ENCODE results near the gene A4GALT.
"Not testable (repeated sequence)": the region's sequence is repeated elsewhere in the genome, so short reads cannot be mapped to it uniquely, and the experiment has no call there.

The A4GALT gene

GRCh38 chr22:42680648-42681047 is 40.0 kb downstream of the A4GALT start:
- DNase-seq, result no peak

- DNase-seq, result no peak
Observed at GRCh38 chr22:42679691-42680090, 41.0 kb downstream of the A4GALT start.

- DNase-seq, result no peak
Observed at GRCh38 chr22:42678894-42679293, 41.8 kb downstream of the A4GALT start.

GRCh38 chr22:42677936-42678335 is 42.7 kb downstream of the A4GALT start:
- not testable (repeated sequence) for DNase-seq

GRCh38 chr22:42676059-42676607 is 44.5 kb downstream of the A4GALT start:
- DNase-seq, result no peak

GRCh38 chr22:42673898-42674401 is 46.7 kb downstream of the A4GALT start:
- no peak for DNase-seq

GRCh38 chr22:42673071-42673470 is 47.6 kb downstream of the A4GALT start:
- not testable (repeated sequence) for DNase-seq

- no peak for DNase-seq
Observed at GRCh38 chr22:42670921-42671709, 49.6 kb downstream of the A4GALT start.

- DNase-seq, result no peak
Observed at GRCh38 chr22:42670046-42670445, 50.6 kb downstream of the A4GALT start.

GRCh38 chr22:42666393-42666792 is 54.3 kb downstream of the A4GALT start:
- DNase-seq, result not testable (repeated sequence)

- DNase-seq, result no peak
Observed at GRCh38 chr22:42664976-42665831, 55.5 kb downstream of the A4GALT start.

- peak; percentile 86 for DNase-seq
Observed at GRCh38 chr22:42661985-42662831, 58.5 kb downstream of the A4GALT start.

GRCh38 chr22:42656578-42656977 is 64.1 kb downstream of the A4GALT start:
- DNase-seq, result no peak

- no peak for DNase-seq
Observed at GRCh38 chr22:42655693-42656092, 65.0 kb downstream of the A4GALT start.

GRCh38 chr22:42654436-42655073 is 66.1 kb downstream of the A4GALT start:
- no peak for DNase-seq

- DNase-seq, result no peak
Observed at GRCh38 chr22:42653999-42654398, 66.7 kb downstream of the A4GALT start.

- DNase-seq, result no peak
Observed at GRCh38 chr22:42651134-42651533, 69.5 kb downstream of the A4GALT start.

- peak; percentile 92 for DNase-seq
Observed at GRCh38 chr22:42649246-42650099, 71.2 kb downstream of the A4GALT start, which contains the start of gene CYB5R3. CYB5R3 (minus strand) TSS chr22:42649392; CDS start chr22:42649315, 77 bp downstream.

GRCh38 chr22:42648368-42649245 is 72.1 kb downstream of the A4GALT start:
- DNase-seq, result peak; percentile 73

GRCh38 chr22:42648017-42648367 is 72.7 kb downstream of the A4GALT start:
- no peak for DNase-seq

Data from left hindlimb (tissue), 1 donor.